ENCODE measurements around the gene ZDHHC11B. TPM values are rescaled to one million over a fixed set of nuclear protein-coding genes. Genes with fewer than 3 reads are reported as not detected.

The ZDHHC11B gene
- total RNA-seq, 3 donors from 2014 or later, result 1.1 to 4.8 (median 3.9) TPM

GRCh38 chr5:675871-676698 lies 108.4 kb downstream of the ZDHHC11B start:
- Histone ChIP-seq H3K4me1 (peaks cover 18 to 23% of the 10 kb centered on the region in 2 donors), H3K27me3 (peaks cover 0 to 7% of the 10 kb centered on the region in 2 donors), H3K27ac (no peak overlapping the region), H3K4me3 (no peak overlapping the region), H3K36me3 (no peaks in the 10 kb centered on the region), H3K9me3 (no peaks in the 10 kb centered on the region)
- intact Hi-C loops (cut with DNase I; ENCODE audit: low total_unique reads), result loop anchor here (5.0 kb wide), 1 partner anchor 231 kb away; no protein-coding TSS in a partner anchor
- TF ChIP-seq POLR2AphosphoS5 (IDR thresholded peaks at IDR 0.05) (no peak), POLR2A (IDR thresholded peaks at IDR 0.05) (no peak)
- TF ChIP-seq, protein P1, sequence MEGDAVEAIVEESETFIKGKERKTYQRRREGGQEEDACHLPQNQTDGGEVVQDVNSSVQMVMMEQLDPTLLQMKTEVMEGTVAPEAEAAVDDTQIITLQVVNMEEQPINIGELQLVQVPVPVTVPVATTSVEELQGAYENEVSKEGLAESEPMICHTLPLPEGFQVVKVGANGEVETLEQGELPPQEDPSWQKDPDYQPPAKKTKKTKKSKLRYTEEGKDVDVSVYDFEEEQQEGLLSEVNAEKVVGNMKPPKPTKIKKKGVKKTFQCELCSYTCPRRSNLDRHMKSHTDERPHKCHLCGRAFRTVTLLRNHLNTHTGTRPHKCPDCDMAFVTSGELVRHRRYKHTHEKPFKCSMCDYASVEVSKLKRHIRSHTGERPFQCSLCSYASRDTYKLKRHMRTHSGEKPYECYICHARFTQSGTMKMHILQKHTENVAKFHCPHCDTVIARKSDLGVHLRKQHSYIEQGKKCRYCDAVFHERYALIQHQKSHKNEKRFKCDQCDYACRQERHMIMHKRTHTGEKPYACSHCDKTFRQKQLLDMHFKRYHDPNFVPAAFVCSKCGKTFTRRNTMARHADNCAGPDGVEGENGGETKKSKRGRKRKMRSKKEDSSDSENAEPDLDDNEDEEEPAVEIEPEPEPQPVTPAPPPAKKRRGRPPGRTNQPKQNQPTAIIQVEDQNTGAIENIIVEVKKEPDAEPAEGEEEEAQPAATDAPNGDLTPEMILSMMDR (IDR thresholded peaks at IDR 0.05), result no peak
- peak in 1 of 2 donors; percentile 47 for DNase-seq (ENCODE audit: low spot score in 2 of 2)

DNA sequence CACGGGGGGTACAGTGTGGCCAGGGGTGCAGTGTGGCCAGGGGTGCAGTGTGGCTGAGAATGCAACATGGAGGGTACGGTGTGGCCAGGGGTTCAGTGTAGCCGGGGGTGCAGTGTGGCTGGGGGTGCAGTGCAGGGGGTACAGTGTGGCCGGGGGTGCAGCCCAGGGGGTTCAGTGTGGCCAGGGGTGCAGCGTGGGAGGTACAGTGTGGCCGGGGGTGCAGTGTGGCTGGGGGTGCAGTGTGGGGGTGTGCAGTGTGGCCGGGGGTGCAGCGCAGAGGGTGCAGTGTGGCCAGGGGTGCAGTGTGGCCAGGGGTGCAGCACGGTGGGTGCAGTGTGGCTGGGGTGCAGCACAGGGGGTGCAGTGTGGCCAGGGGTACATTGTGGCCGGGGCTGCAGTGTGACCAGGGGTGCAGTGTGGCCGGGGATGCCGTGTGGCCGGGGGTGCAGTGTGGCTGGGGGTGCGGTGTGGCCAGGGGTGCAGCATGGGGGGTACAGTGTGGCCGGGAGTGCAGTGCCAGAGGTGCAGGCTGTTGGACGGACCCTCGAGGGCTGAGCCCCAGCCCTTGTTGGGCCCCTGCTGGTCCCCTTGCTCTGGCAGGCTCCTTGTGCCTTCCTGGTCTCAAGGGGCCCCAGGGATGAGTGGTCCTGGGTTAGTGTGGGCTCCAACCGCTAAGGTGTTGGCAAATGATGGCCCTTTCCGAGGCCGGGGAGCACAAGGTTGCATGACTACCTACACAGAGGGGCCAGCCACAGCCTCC lies 109.2 kb downstream of the ZDHHC11B start:
- H3K27me3 ChIP-seq, result peaks cover 0 to 7% of the 10 kb centered on the region in 2 donors
- no peaks in the 10 kb centered on the region for H3K36me3 ChIP-seq
- H3K9me3 ChIP-seq, result no peaks in the 10 kb centered on the region
- intact Hi-C loops (cut with DNase I; ENCODE audit: low total_unique reads), result loop anchor here (5.0 kb wide), 1 partner anchor 232 kb away; no protein-coding TSS in a partner anchor
- peak in 1 of 2 donors; percentile 27 for DNase-seq (ENCODE audit: low spot score in 2 of 2)
- peaks cover 18 to 23% of the 10 kb centered on the region in 2 donors for H3K4me1 ChIP-seq
- TF ChIP-seq, protein P1 (IDR thresholded peaks at IDR 0.05), result no peak
- H3K4me3 ChIP-seq, result no peak overlapping the region
- no peak overlapping the region for H3K27ac ChIP-seq

GRCh38 chr5:674630-675011 lies 109.9 kb downstream of the ZDHHC11B start:
- no peaks in the 10 kb centered on the region for H3K9me3 ChIP-seq
- intact Hi-C loops (cut with DNase I; ENCODE audit: low total_unique reads), result loop anchor here (5.0 kb wide), 2 partner anchors 233 to 693 kb away; no protein-coding TSS in a partner anchor
- peak in 1 of 2 donors; percentile 45 for DNase-seq (ENCODE audit: low spot score in 2 of 2)
- H3K36me3 ChIP-seq, result no peaks in the 10 kb centered on the region
- H3K27me3 ChIP-seq, result peaks cover 0 to 7% of the 10 kb centered on the region in 2 donors
- TF ChIP-seq, protein P1 (IDR thresholded peaks at IDR 0.05), result no peak
- TF ChIP-seq POLR2A (IDR thresholded peaks at IDR 0.05) (no peak), POLR2AphosphoS5 (IDR thresholded peaks at IDR 0.05) (no peak)
- H3K27ac ChIP-seq, result no peak overlapping the region
- no peak overlapping the region for H3K4me3 ChIP-seq
- peaks cover 18 to 23% of the 10 kb centered on the region in 2 donors for H3K4me1 ChIP-seq

- Histone ChIP-seq H3K4me3 (no peak overlapping the region), H3K4me1 (peaks cover 18 to 23% of the 10 kb centered on the region in 2 donors), H3K9me3 (no peaks in the 10 kb centered on the region), H3K27me3 (peaks cover 0 to 7% of the 10 kb centered on the region in 2 donors), H3K27ac (no peak overlapping the region), H3K36me3 (no peaks in the 10 kb centered on the region)
- TF ChIP-seq, protein P1 (IDR thresholded peaks at IDR 0.05), result no peak
- TF ChIP-seq POLR2AphosphoS5 (IDR thresholded peaks at IDR 0.05), result no peak
- TF ChIP-seq POLR2A (IDR thresholded peaks at IDR 0.05), result no peak
- DNase-seq (ENCODE audit: low spot score in 2 of 2), result peak in 1 of 2 donors; percentile 57
- intact Hi-C loops (cut with DNase I; ENCODE audit: low total_unique reads), result loop anchor here (5.0 kb wide), 1 partner anchor 693 kb away; no protein-coding TSS in a partner anchor
Measured at GRCh38 chr5:673831-674629, 110.5 kb downstream of the ZDHHC11B start.
